ENCODE measurements around the gene NIPSNAP3A.
"Not testable (repeated sequence)": the region's sequence is repeated elsewhere in the genome, so short reads cannot be mapped to it uniquely, and the experiment has no call there.

The NIPSNAP3A gene

GRCh38 chr9:104747565-104748358 is at the start of gene NIPSNAP3A:
TSS of gene NIPSNAP3A (plus strand) at chr9:104747683. CDS start at chr9:104747793, 110 bp downstream.
- in situ Hi-C loops (cut with MboI; ENCODE audit: low sequenced_read_pairs): no loop called here

- in situ Hi-C loops (cut with MboI; ENCODE audit: low sequenced_read_pairs): no loop called here
Measured at GRCh38 chr9:104700306-104700705, 47.2 kb upstream of the NIPSNAP3A start.

GRCh38 chr9:104708737-104709136 is 38.7 kb upstream of the NIPSNAP3A start:
- in situ Hi-C loops (cut with MboI; ENCODE audit: low sequenced_read_pairs): not testable (repeated sequence)

- in situ Hi-C loops (cut with MboI; ENCODE audit: low sequenced_read_pairs): no loop called here
Measured at GRCh38 chr9:104711604-104712003, 35.9 kb upstream of the NIPSNAP3A start.

- in situ Hi-C loops (cut with MboI; ENCODE audit: low sequenced_read_pairs): no loop called here
Measured at GRCh38 chr9:104725014-104725413, 22.5 kb upstream of the NIPSNAP3A start.

- in situ Hi-C loops (cut with MboI; ENCODE audit: low sequenced_read_pairs): no loop called here
Measured at GRCh38 chr9:104738452-104738851, 9.0 kb upstream of the NIPSNAP3A start.

GRCh38 chr9:104740621-104741020 is 6.9 kb upstream of the NIPSNAP3A start:
- in situ Hi-C loops (cut with MboI; ENCODE audit: low sequenced_read_pairs): no loop called here

GRCh38 chr9:104743376-104743985 is 4.0 kb upstream of the NIPSNAP3A start:
- in situ Hi-C loops (cut with MboI; ENCODE audit: low sequenced_read_pairs): no loop called here

GRCh38 chr9:104745852-104746251 is 1.6 kb upstream of the NIPSNAP3A start:
- in situ Hi-C loops (cut with MboI; ENCODE audit: low sequenced_read_pairs): no loop called here

- in situ Hi-C loops (cut with MboI; ENCODE audit: low sequenced_read_pairs): no loop called here
Measured at GRCh38 chr9:104746285-104746684, 1.2 kb upstream of the NIPSNAP3A start.

- in situ Hi-C loops (cut with MboI; ENCODE audit: low sequenced_read_pairs): no loop called here
Measured at GRCh38 chr9:104746798-104747197, 685 bp upstream of the NIPSNAP3A start.

- in situ Hi-C loops (cut with MboI; ENCODE audit: low sequenced_read_pairs): no loop called here
Measured at GRCh38 chr9:104747245-104747564, 278 bp upstream of the NIPSNAP3A start.

GRCh38 chr9:104748359-104749031 is 1.0 kb downstream of the NIPSNAP3A start:
- in situ Hi-C loops (cut with MboI; ENCODE audit: low sequenced_read_pairs): no loop called here

- in situ Hi-C loops (cut with MboI; ENCODE audit: low sequenced_read_pairs): no loop called here
Measured at GRCh38 chr9:104750185-104750767, 2.8 kb downstream of the NIPSNAP3A start.

GRCh38 chr9:104758974-104759373 is 11.5 kb downstream of the NIPSNAP3A start:
- in situ Hi-C loops (cut with MboI; ENCODE audit: low sequenced_read_pairs): no loop called here

- in situ Hi-C loops (cut with MboI; ENCODE audit: low sequenced_read_pairs): no loop called here
Measured at GRCh38 chr9:104765138-104765537, 17.7 kb downstream of the NIPSNAP3A start.

GRCh38 chr9:104766025-104766424 is 18.5 kb downstream of the NIPSNAP3A start:
- in situ Hi-C loops (cut with MboI; ENCODE audit: low sequenced_read_pairs): no loop called here

GRCh38 chr9:104767507-104767906 is 20.0 kb downstream of the NIPSNAP3A start:
- in situ Hi-C loops (cut with MboI; ENCODE audit: low sequenced_read_pairs): no loop called here

GRCh38 chr9:104769029-104769428 is 21.5 kb downstream of the NIPSNAP3A start:
- in situ Hi-C loops (cut with MboI; ENCODE audit: low sequenced_read_pairs): not testable (repeated sequence)

GRCh38 chr9:104769655-104770054 is 22.2 kb downstream of the NIPSNAP3A start:
- in situ Hi-C loops (cut with MboI; ENCODE audit: low sequenced_read_pairs): loop anchor here (10.0 kb wide), 1 partner anchor 645 kb away; no protein-coding TSS in a partner anchor

- in situ Hi-C loops (cut with MboI; ENCODE audit: low sequenced_read_pairs): loop anchor here (10.0 kb wide), 1 partner anchor 642 kb away; no protein-coding TSS in a partner anchor
Measured at GRCh38 chr9:104772714-104773510, 25.4 kb downstream of the NIPSNAP3A start.
